Natural killer cell treated with Interleukin-12 subunit alpha and Interleukin-12 subunit beta and Interleukin-15 and Interleukin-18, amount 100 ng/mL, for 72 hours (primary cell): ENCODE results near the gene DYNLT3. TPM values are rescaled to one million over a fixed set of nuclear protein-coding genes. Genes with fewer than 3 reads are reported as not detected.

Experiments
- ATAC-seq, 2 donors: fragments of 150-1000 bp; cut with Tn5 transposase in 1 of 2; sonication (Bioruptor Pico), chemical (Tn5 transposase) in 1 of 2; 2 replicates each; pipeline ENCODE4 v1.10.0; 2021
- DNase-seq: peaks from one replicate; pipeline ENCODE4 v3.0.0; 2022; ENCODE audit warnings: low spot score
- H3K27ac Mint-ChIP-seq, 2 donors: 1 replicate in 1 of 2; 2 replicates in 1 of 2; pipeline ENCODE4 v1.8.0; 2022; ENCODE audit warnings: mixed read lengths in 2 of 2, mild to moderate bottlenecking in 1 of 2, moderate library complexity in 1 of 2
- H3K27me3 Mint-ChIP-seq, 2 donors: 1 replicate in 1 of 2; 2 replicates in 1 of 2; pipeline ENCODE4 v1.8.0; 2022; ENCODE audit warnings: mixed read lengths in 2 of 2
- H3K36me3 Mint-ChIP-seq: one replicate; pipeline ENCODE4 v1.8.0; 2022; ENCODE audit warnings: mixed read lengths
- H3K4me1 Mint-ChIP-seq, 2 donors: 1 replicate in 1 of 2; 2 replicates in 1 of 2; pipeline ENCODE4 v1.8.0; 2022; ENCODE audit warnings: low read depth in 2 of 2, mixed read lengths in 2 of 2, mild to moderate bottlenecking in 1 of 2
- H3K4me3 Mint-ChIP-seq: one replicate; pipeline ENCODE4 v1.8.0; 2022; ENCODE audit warnings: mixed read lengths
- H3K9me3 Mint-ChIP-seq: 2 replicates; pipeline ENCODE4 v1.8.0; 2022; ENCODE audit warnings: mixed read lengths
- total RNA-seq, 2 donors: library from RNA; stranded (reverse); gene quantifications; one replicate each; pipeline ENCODE4 v1.2.3, GENCODE V29; 2022

DYNLT3 gene
- total RNA-seq, 2 donors from 2014 or later, result 8.9 to 21.4 TPM

DNA sequence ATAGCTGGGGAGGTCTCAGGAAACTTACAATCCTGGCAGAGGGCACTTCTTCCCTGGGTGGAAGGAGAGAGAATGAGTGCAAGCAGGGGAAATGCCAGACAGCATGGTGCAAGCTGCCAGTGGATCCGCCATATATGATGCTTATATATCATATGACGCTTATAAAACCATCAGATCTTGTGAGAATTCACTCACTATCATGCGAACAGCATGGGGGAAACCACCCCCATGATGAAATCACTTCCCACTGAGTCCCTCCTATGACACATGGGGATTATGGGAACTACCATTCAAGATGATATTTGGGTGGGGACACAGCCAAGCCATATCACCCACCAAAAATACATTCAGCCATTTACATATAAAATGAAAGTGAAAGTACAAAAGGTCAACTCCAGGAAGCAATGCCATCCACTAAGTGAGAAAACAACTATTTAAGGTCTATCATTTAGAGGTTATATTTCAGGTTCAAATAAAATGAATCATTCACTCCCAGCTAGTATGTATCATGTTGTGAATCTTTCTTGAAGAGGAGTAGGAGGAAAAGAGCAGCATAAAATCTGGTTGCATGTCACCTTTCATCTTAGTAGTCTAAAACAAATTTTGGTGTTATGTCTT is 20.3 kb upstream of the DYNLT3 start:
- Mint-ChIP-seq H3K36me3 (peaks cover 10% of the 10 kb centered on the region), H3K27ac (no peak overlapping the region), H3K9me3 (peaks cover 3% of the 10 kb centered on the region), H3K4me3 (peak overlapping the region; percentile 35), H3K4me1 (peaks cover 10 to 11% of the 10 kb centered on the region in 2 donors), H3K27me3 (peaks cover 11 to 21% of the 10 kb centered on the region in 2 donors)
- no peak for ATAC-seq
- no peak for DNase-seq

DNA sequence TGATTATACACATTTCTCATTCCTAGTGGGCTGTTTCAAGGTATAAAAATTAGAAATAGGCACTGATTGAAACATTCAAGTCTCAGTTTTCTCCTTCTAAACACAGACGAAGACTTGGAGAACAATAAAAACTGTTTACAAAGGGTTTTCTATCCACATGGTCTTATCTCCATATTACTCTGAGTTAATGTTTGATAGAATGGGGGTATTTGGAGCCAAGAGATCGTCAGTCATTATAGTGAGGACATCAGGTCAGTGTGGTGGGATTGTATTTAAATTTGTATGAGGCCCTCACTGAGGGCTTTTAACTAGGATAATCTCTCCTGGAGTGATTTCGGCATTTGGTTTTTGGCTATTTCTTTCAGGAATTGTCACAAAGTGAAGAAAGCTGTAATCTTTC is 16.4 kb upstream of the DYNLT3 start:
- H3K36me3 Mint-ChIP-seq, result no peaks in the 10 kb centered on the region
- H3K4me3 Mint-ChIP-seq, result no peak overlapping the region
- H3K27ac Mint-ChIP-seq, result no peak overlapping the region
- DNase-seq (no peak), ATAC-seq (no peak)
- H3K9me3 Mint-ChIP-seq, result peaks cover 3% of the 10 kb centered on the region
- peaks cover 10 to 11% of the 10 kb centered on the region in 2 donors for H3K4me1 Mint-ChIP-seq
- peaks cover 8 to 30% of the 10 kb centered on the region in 2 donors for H3K27me3 Mint-ChIP-seq

GRCh38 chrX:37862851-37863250 is 15.5 kb upstream of the DYNLT3 start:
- no peak for DNase-seq
- H3K27me3 Mint-ChIP-seq, result peaks cover 7 to 26% of the 10 kb centered on the region in 2 donors
- H3K4me3 Mint-ChIP-seq, result no peak overlapping the region
- no peak overlapping the region for H3K27ac Mint-ChIP-seq
- H3K9me3 Mint-ChIP-seq, result peaks cover 3% of the 10 kb centered on the region
- H3K36me3 Mint-ChIP-seq, result no peaks in the 10 kb centered on the region
- no peak for ATAC-seq
- H3K4me1 Mint-ChIP-seq, result peaks cover 9 to 10% of the 10 kb centered on the region in 2 donors

DNA sequence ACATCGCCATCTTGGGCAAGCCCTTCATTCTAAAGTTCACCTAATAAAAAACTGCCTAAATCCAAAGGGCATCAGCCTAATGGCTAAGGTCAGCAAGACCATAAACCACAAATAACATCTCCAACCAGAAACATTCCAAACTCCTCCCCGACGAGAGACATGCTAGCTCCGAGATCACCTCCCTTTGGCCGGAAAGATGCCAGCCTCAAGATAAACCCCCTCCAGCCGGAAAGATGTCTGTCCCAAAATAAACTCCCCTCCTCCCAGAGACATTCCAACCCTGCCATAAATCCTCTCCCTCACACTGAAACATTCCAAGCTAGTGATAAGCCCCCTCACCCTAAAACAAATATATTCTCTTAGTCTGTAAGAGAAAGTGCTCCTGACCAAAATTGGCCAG is 13.3 kb upstream of the DYNLT3 start:
- Mint-ChIP-seq H3K4me1 (no peaks in the 10 kb centered on the region), H3K36me3 (no peaks in the 10 kb centered on the region), H3K4me3 (no peak overlapping the region), H3K27ac (no peak overlapping the region), H3K9me3 (no peaks in the 10 kb centered on the region), H3K27me3 (peaks cover 7 to 30% of the 10 kb centered on the region in 2 donors)
- ATAC-seq, result no peak
- DNase-seq, result no peak

DNA sequence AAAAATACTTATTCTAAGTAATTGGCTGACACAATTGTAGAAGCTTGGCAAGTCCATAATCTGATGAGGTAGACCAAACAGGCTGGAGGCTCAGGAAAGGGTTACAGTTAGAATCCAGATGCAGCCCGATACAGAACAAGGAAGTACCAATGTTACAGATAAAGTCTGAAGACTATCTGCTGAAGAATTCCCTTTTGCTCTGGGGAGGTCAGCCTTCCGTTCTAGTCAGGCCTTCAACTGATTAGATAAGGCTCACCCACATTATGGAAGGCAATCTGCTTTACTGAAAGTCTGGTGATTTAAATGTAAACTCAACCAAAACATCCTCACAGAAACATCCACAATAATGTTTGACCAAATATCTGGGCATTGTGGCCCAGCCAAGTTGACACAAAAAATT is 7.4 kb upstream of the DYNLT3 start:
- H3K4me1 Mint-ChIP-seq, result no peaks in the 10 kb centered on the region
- H3K9me3 Mint-ChIP-seq, result no peaks in the 10 kb centered on the region
- H3K27ac Mint-ChIP-seq, result no peak overlapping the region
- H3K4me3 Mint-ChIP-seq, result no peak overlapping the region
- no peak for ATAC-seq
- DNase-seq, result no peak
- H3K36me3 Mint-ChIP-seq, result no peaks in the 10 kb centered on the region
- peaks cover 0 to 13% of the 10 kb centered on the region in 2 donors for H3K27me3 Mint-ChIP-seq

- DNase-seq, result no peak
- Mint-ChIP-seq H3K4me3 (no peak overlapping the region), H3K27ac (no peak overlapping the region), H3K4me1 (no peaks in the 10 kb centered on the region), H3K36me3 (no peaks in the 10 kb centered on the region), H3K9me3 (no peaks in the 10 kb centered on the region), H3K27me3 (peaks cover 0 to 13% of the 10 kb centered on the region in 2 donors)
- no peak for ATAC-seq
These were observed 6.8 kb upstream of the DYNLT3 start for GRCh38 chrX:37854148-37854547.

DNA sequence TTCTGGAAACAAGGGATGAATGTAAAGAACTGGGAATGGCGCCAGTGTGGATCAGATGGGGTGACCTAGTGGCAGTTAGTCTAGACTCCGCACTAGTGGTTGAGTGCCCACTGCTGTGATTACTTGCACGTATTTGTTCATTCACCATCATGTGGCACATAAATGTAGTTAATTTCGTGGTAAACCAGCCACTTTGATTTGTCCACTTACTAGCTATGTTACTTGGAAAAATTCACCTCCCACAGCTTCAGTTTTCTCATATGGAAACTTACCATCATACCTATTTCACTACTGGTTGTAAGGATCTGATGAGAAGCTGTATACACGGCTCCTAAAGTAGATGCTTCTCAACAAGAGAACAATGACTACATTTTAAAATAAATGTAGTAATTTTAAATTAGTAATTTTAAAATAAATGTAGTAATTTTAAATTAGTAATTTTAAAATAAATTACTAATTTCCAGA is 394 bp upstream of the DYNLT3 start:
- DNase-seq (no peak), ATAC-seq (no peak)
- no peaks in the 10 kb centered on the region for H3K36me3 Mint-ChIP-seq
- H3K27me3 Mint-ChIP-seq, result peaks cover 0 to 7% of the 10 kb centered on the region in 2 donors
- H3K4me1 Mint-ChIP-seq, result peaks cover 0 to 10% of the 10 kb centered on the region in 2 donors
- peak overlapping the region; percentile 72 for H3K4me3 Mint-ChIP-seq
- no peaks in the 10 kb centered on the region for H3K9me3 Mint-ChIP-seq
- peak overlapping the region; percentile 49 to 79 for H3K27ac Mint-ChIP-seq

- Mint-ChIP-seq H3K9me3 (no peaks in the 10 kb centered on the region), H3K36me3 (no peaks in the 10 kb centered on the region), H3K4me1 (peaks cover 0 to 10% of the 10 kb centered on the region in 2 donors), H3K4me3 (peak overlapping the region; percentile 69), H3K27me3 (peaks cover 0 to 7% of the 10 kb centered on the region in 2 donors), H3K27ac (peak overlapping the region in 1 of 2 donors; percentile 48)
- DNase-seq, result no peak
- no peak for ATAC-seq
These were observed 825 bp downstream of the DYNLT3 start for GRCh38 chrX:37846558-37846933.

DNA sequence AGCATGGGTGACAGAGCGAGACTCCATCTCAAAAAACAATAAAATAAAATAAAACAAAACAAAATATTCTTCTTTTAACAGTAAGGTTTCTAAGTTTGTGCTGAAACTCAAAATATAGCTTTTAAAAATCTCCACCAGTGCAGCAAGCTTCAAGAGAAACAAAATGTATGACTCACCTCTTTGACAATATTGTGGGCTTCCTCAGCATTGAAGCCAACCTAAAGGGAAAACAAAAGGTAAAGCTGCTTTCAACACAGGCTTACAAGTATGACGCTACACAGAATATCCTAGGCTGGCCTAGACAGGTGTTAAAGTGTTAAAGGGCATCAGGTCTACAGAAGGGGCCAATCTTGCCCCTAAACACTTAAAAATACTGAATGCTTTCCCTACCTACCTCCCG is 1.2 kb downstream of the DYNLT3 start:
- H3K4me3 Mint-ChIP-seq, result peak overlapping the region; percentile 69

GRCh38 chrX:37844622-37845021 is 2.7 kb downstream of the DYNLT3 start:
- DNase-seq (no peak), ATAC-seq (no peak)
- H3K4me1 Mint-ChIP-seq, result peaks cover 0 to 10% of the 10 kb centered on the region in 2 donors
- H3K4me3 Mint-ChIP-seq, result no peak overlapping the region
- no peaks in the 10 kb centered on the region for H3K9me3 Mint-ChIP-seq
- H3K27ac Mint-ChIP-seq, result peak overlapping the region in 1 of 2 donors; percentile 29
- H3K36me3 Mint-ChIP-seq, result peaks cover 5% of the 10 kb centered on the region
- peaks cover 0 to 4% of the 10 kb centered on the region in 2 donors for H3K27me3 Mint-ChIP-seq

More for the DNA sequence above, 1.2 kb downstream of the DYNLT3 start:
- Mint-ChIP-seq H3K9me3 (no peaks in the 10 kb centered on the region), H3K4me1 (peaks cover 0 to 10% of the 10 kb centered on the region in 2 donors), H3K36me3 (peaks cover under 1% of the 10 kb centered on the region), H3K27ac (peak overlapping the region in 1 of 2 donors; percentile 48), H3K27me3 (peaks cover 0 to 6% of the 10 kb centered on the region in 2 donors)
- ATAC-seq (no peak), DNase-seq (no peak)

DNA sequence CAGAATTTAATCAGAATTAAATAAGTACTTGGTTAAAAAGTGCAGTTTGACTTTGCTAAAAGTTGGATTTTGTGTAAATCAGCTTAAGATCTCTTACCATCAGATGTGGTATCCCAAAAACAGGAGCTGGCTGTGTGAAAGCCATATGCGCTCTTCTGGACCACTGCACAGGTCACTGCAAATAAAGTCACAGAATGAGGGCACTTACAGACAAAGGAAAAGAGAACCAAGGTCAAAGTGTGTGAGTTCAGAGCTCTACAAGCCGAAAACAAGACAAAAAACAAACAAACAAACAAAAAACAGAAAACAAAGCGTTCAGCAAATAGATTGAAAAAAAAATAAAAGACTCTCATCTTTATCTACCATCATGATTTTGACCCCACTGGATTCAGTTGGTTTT is 6.4 kb downstream of the DYNLT3 start:
- Mint-ChIP-seq H3K27me3 (peaks cover 0 to 3% of the 10 kb centered on the region in 2 donors), H3K36me3 (peaks cover 5% of the 10 kb centered on the region), H3K27ac (no peak overlapping the region), H3K4me1 (peaks cover 0 to 5% of the 10 kb centered on the region in 2 donors), H3K9me3 (no peaks in the 10 kb centered on the region), H3K4me3 (no peak overlapping the region)
- DNase-seq (no peak), ATAC-seq (no peak)

GRCh38 chrX:37834937-37835336 is 12.4 kb downstream of the DYNLT3 start:
- Mint-ChIP-seq H3K27me3 (peaks cover 0 to 4% of the 10 kb centered on the region in 2 donors), H3K36me3 (no peaks in the 10 kb centered on the region), H3K9me3 (no peaks in the 10 kb centered on the region), H3K4me3 (no peak overlapping the region), H3K27ac (no peak overlapping the region), H3K4me1 (no peaks in the 10 kb centered on the region)
- no peak for DNase-seq
- ATAC-seq, result no peak

- Mint-ChIP-seq H3K9me3 (no peaks in the 10 kb centered on the region), H3K27me3 (peaks cover 0 to 2% of the 10 kb centered on the region in 2 donors), H3K4me1 (peaks cover under 1 to 5% of the 10 kb centered on the region in 2 donors), H3K4me3 (no peak overlapping the region), H3K36me3 (no peaks in the 10 kb centered on the region), H3K27ac (no peak overlapping the region)
- no peak for ATAC-seq
- no peak for DNase-seq
These were observed 17.0 kb downstream of the DYNLT3 start for GRCh38 chrX:37830371-37830770.

DNA sequence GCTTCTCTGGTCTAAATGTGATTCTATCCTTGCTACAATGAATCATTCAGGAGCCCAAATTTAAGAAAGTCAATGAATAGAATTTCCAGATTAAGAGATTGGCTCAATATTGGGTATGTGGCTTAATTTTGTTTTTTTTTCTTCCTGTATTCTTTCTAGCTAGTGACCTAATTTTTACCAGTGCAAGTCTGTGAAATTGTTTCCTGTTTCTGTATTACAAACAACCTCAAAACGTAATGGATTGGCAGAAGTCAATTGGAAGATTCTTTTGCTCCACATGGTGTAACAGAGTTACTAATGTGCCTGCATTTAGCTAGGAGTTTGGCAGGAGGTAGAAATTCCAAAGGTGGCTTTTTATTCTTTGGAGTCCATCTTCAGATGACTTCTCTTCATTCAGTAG is 17.6 kb downstream of the DYNLT3 start:
- H3K9me3 Mint-ChIP-seq, result no peaks in the 10 kb centered on the region
- DNase-seq (no peak), ATAC-seq (no peak)
- peaks cover 7 to 10% of the 10 kb centered on the region in 2 donors for H3K4me1 Mint-ChIP-seq
- H3K27me3 Mint-ChIP-seq, result peaks cover 0 to 3% of the 10 kb centered on the region in 2 donors
- no peak overlapping the region for H3K4me3 Mint-ChIP-seq
- no peaks in the 10 kb centered on the region for H3K36me3 Mint-ChIP-seq
- peak overlapping the region in 1 of 2 donors; percentile 82 for H3K27ac Mint-ChIP-seq
